Hepatocyte (in vitro differentiated cells): ENCODE results near the gene UBALD2.

ENCODE experiments used
- CTCF ChIP-seq: fragments of 200-600 bp; sonication (generic); IDR thresholded peaks from 2 replicates; pipeline ENCODE4 v1.5.1; 2016; ENCODE audit warnings: antibody characterized with exemption, mild to moderate bottlenecking; ENCODE audit not compliant: poor library complexity
- EZH2 ChIP-seq: fragments of 200-600 bp; sonication (generic); IDR thresholded peaks from 2 replicates; pipeline ENCODE4 v1.6.1; 2016; ENCODE audit warnings: antibody characterized with exemption, mild to moderate bottlenecking, borderline replicate concordance

GRCh38 chr17:76233588-76234353 is 31.4 kb upstream of the UBALD2 start:
- TF ChIP-seq CTCF (no peak), EZH2 (no peak)
